Hepatocyte (in vitro differentiated cells): ENCODE data around the gene SLC9B1. TPM values are rescaled to one million over a fixed set of nuclear protein-coding genes. Genes with fewer than 3 reads are reported as not detected.

ENCODE experiments used
- DNase-seq: peaks from one replicate; pipeline ENCODE4 v3.0.0-alpha.2; 2016; ENCODE audit warnings: low spot score
- H2AFZ ChIP-seq: fragments of 200-600 bp; sonication (generic); 2 replicates; pipeline ENCODE4 v1.6.0; 2016; ENCODE audit warnings: antibody characterized with exemption, mild to moderate bottlenecking
- H3K27ac ChIP-seq: fragments of 200-600 bp; sonication (generic); 2 replicates; pipeline ENCODE4 v1.5.1; 2016; ENCODE audit warnings: mild to moderate bottlenecking
- H3K27me3 ChIP-seq: fragments of 200-600 bp; sonication (generic); 2 replicates; pipeline ENCODE4 v1.6.1; 2016
- H3K36me3 ChIP-seq: fragments of 200-600 bp; sonication (generic); replicated peaks from 2 replicates; pipeline ENCODE4 v1.5.1; 2016; ENCODE audit warnings: low read depth; ENCODE audit not compliant: insufficient read depth
- H3K4me1 ChIP-seq: fragments of 200-600 bp; sonication (generic); 2 replicates; pipeline ENCODE4 v1.5.1; 2016; ENCODE audit warnings: mild to moderate bottlenecking, moderate library complexity; ENCODE audit not compliant: insufficient read depth
- H3K4me2 ChIP-seq: fragments of 200-600 bp; sonication (generic); 2 replicates; pipeline ENCODE4 v1.6.0; 2016
- H3K4me3 ChIP-seq: fragments of 200-600 bp; sonication (generic); 2 replicates; pipeline ENCODE4 v1.5.1; 2016; ENCODE audit warnings: mild to moderate bottlenecking
- H3K79me2 ChIP-seq: fragments of 200-600 bp; sonication (generic); 2 replicates; pipeline ENCODE4 v1.6.0; 2017; ENCODE audit warnings: mild to moderate bottlenecking
- H3K9me2 ChIP-seq: fragments of 200-600 bp; sonication (generic); replicated peaks from 2 replicates; pipeline ENCODE4 v1.6.0; 2017; ENCODE audit warnings: mild to moderate bottlenecking; ENCODE audit not compliant: insufficient read depth
- H3K9me3 ChIP-seq: fragments of 200-600 bp; sonication (generic); 2 replicates; pipeline ENCODE4 v1.5.1; 2016; ENCODE audit warnings: low read depth, mild to moderate bottlenecking
- H4K20me1 ChIP-seq: fragments of 200-600 bp; sonication (generic); 2 replicates; pipeline ENCODE4 v1.6.0; 2016; ENCODE audit warnings: mild to moderate bottlenecking; ENCODE audit not compliant: insufficient read depth, poor library complexity, severe bottlenecking
- EZH2 ChIP-seq: fragments of 200-600 bp; sonication (generic); IDR thresholded peaks from 2 replicates; pipeline ENCODE4 v1.6.1; 2016; ENCODE audit warnings: antibody characterized with exemption, mild to moderate bottlenecking, borderline replicate concordance
- EZH2phosphoT487 ChIP-seq: fragments of 200-600 bp; sonication (generic); IDR thresholded peaks from one replicate; pipeline ENCODE4 v1.6.1; 2018; ENCODE audit warnings: antibody characterized with exemption, mild to moderate bottlenecking, low read depth, moderate library complexity; ENCODE audit not compliant: unreplicated experiment, severe bottlenecking
- WGBS: methylation state at CpG from one replicate; pipeline ENCODE4 v1.1.6; 2016; ENCODE audit warnings: low lambda C conversion rate; ENCODE audit errors: missing lambda C conversion rate; 5-methylcytosine and 5-hydroxymethylcytosine counted together
- polyA plus RNA-seq: library from polyadenylated mRNA; unstranded; fragments of >200 nt; fragmentation: Nextera tagmentation; extraction: Ambion mirVana; gene quantifications from 2 replicates; pipeline ENCODE4 v1.2.1, GENCODE V29; 2016
- total RNA-seq: library from RNA; depleted of rRNA; stranded (reverse); fragments of >200 nt; gene quantifications from 2 replicates; pipeline ENCODE4 v1.2.3, GENCODE V29; 2014
- TF ChIP-seq, protein P1 (sequence below): fragments of 200-600 bp; sonication (generic); IDR thresholded peaks from 2 replicates; pipeline ENCODE4 v1.5.1; 2016; ENCODE audit warnings: antibody characterized with exemption, mild to moderate bottlenecking; ENCODE audit not compliant: poor library complexity

The SLC9B1 gene
- total and polyA plus RNA-seq, 2 experiments from 2014 or later = not detected

DNA sequence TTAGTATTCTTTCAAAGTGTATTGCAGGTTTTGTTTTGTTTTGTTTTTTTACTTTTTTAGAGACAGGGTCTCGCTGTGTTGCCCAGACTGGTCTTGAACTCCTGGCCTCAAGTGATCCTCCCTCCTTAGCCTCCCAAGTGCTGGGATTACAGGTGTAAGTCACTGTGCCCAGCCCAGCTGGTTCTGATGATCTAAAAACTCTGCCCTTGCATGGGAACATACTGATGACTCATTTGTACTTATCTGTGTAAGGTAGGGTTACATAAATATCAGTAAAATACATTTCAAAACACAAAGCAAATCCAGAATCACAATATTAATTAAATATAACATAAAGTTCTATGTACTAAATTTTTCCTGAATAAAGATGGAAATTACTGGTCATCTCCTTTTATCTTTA lies 7.4 kb upstream of the SLC9B1 start:
- H2AFZ ChIP-seq = no peak overlapping the region
- H3K27ac ChIP-seq = no peak overlapping the region
- no peak overlapping the region for H3K4me2 ChIP-seq
- no peaks in the 10 kb centered on the region for H3K79me2 ChIP-seq
- no peak overlapping the region for H3K4me3 ChIP-seq
- no peaks in the 10 kb centered on the region for H3K9me2 ChIP-seq
- no peaks in the 10 kb centered on the region for H4K20me1 ChIP-seq
- TF ChIP-seq, protein P1, sequence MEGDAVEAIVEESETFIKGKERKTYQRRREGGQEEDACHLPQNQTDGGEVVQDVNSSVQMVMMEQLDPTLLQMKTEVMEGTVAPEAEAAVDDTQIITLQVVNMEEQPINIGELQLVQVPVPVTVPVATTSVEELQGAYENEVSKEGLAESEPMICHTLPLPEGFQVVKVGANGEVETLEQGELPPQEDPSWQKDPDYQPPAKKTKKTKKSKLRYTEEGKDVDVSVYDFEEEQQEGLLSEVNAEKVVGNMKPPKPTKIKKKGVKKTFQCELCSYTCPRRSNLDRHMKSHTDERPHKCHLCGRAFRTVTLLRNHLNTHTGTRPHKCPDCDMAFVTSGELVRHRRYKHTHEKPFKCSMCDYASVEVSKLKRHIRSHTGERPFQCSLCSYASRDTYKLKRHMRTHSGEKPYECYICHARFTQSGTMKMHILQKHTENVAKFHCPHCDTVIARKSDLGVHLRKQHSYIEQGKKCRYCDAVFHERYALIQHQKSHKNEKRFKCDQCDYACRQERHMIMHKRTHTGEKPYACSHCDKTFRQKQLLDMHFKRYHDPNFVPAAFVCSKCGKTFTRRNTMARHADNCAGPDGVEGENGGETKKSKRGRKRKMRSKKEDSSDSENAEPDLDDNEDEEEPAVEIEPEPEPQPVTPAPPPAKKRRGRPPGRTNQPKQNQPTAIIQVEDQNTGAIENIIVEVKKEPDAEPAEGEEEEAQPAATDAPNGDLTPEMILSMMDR = no peak
- TF ChIP-seq EZH2 (no peak), EZH2phosphoT487 (no peak)
- no peaks in the 10 kb centered on the region for H3K9me3 ChIP-seq
- DNase-seq = no peak
- no peaks in the 10 kb centered on the region for H3K36me3 ChIP-seq
- no peaks in the 10 kb centered on the region for H3K4me1 ChIP-seq
- 93% methylated on average over 1 of the region's 1 CpG for WGBS
- H3K27me3 ChIP-seq = no peaks in the 10 kb centered on the region

DNA sequence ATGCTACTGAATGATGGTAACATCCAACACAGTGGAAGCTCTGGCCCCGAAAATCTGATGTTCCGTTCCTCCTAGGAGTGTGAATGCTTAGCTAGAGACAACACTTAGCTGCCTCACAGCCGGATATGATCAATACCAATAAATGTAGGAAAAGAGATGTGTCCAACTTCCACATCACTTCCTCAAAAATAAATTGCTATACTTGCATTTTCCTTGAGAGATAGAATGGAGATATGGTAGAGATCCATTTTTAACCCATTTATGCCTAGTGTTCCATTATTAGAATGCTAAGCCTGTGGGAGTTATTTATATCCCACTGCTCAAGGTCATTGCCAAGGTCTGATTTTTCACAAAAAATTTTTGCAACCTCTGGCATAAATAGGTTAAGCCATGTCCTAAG lies 5.5 kb upstream of the SLC9B1 start:
- TF ChIP-seq EZH2phosphoT487 = no peak
- TF ChIP-seq, protein P1 = no peak
- no peak for TF ChIP-seq EZH2
- Histone ChIP-seq H3K9me3 (no peaks in the 10 kb centered on the region), H3K79me2 (no peaks in the 10 kb centered on the region), H3K27me3 (no peaks in the 10 kb centered on the region), H2AFZ (no peak overlapping the region), H4K20me1 (no peaks in the 10 kb centered on the region), H3K27ac (no peak overlapping the region), H3K4me1 (no peaks in the 10 kb centered on the region), H3K4me3 (no peak overlapping the region), H3K36me3 (no peaks in the 10 kb centered on the region), H3K9me2 (no peaks in the 10 kb centered on the region), H3K4me2 (no peak overlapping the region)
- WGBS = 97% methylated on average over 3 of the region's 3 CpGs
- DNase-seq = no peak

DNA sequence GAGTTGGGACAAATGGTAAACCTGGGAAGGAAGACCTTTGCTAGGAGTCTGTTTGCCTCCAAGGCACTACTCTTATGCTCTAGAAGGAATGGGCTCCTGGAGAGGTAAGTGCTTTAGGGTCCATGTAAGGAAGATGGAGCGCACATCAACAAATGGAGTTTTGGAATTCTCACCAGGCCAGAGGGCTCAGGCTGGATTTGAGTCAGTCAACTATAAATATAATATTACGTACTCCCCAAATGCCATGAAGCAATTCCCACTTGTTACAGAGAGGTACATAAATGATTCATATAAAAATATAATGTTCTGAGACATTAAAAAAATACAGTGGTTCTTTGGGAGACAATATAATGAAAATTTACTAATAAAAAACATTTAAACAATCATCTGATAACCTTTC lies 1.6 kb upstream of the SLC9B1 start:
- no peak for TF ChIP-seq EZH2
- TF ChIP-seq, protein P1 = no peak
- TF ChIP-seq EZH2phosphoT487 = no peak
- H2AFZ ChIP-seq = no peak overlapping the region
- no peak overlapping the region for H3K27ac ChIP-seq
- no peak overlapping the region for H3K4me2 ChIP-seq
- H3K4me1 ChIP-seq = no peaks in the 10 kb centered on the region
- WGBS = 97% methylated on average over 2 of the region's 2 CpGs
- H3K4me3 ChIP-seq = no peak overlapping the region
- no peaks in the 10 kb centered on the region for H3K9me3 ChIP-seq
- H3K79me2 ChIP-seq = no peaks in the 10 kb centered on the region
- DNase-seq = no peak
- no peaks in the 10 kb centered on the region for H3K36me3 ChIP-seq
- H4K20me1 ChIP-seq = no peaks in the 10 kb centered on the region
- no peaks in the 10 kb centered on the region for H3K9me2 ChIP-seq
- H3K27me3 ChIP-seq = no peaks in the 10 kb centered on the region
